H1 (cell line): ENCODE data around the gene DRC1. TPM values are rescaled to one million over a fixed set of nuclear protein-coding genes. Genes with fewer than 3 reads are reported as not detected.
A peak's percentile ranks its signal among the peaks of the same experiment; 100 is the strongest.

Experiments used
- CTCF ChIA-PET: fragments of 300-600 bp; sonication (Branson Sonifier 250); formaldehyde crosslinking; loops from one replicate; lab custom pipeline; 2021; ENCODE audit not compliant: partially characterized antibody; lab: Charles Lee
- POLR2A ChIA-PET: fragments of 300-600 bp; sonication (Branson Sonifier 250); formaldehyde crosslinking; loops from one replicate; lab custom pipeline; 2021; ENCODE audit warnings: inconsistent platforms; ENCODE audit not compliant: partially characterized antibody; lab: Charles Lee
- DNase-seq, 2 experiments: peaks; one replicate each; pipeline versions ENCODE4 v3.0.0 to v3.0.0-alpha.2; 2010 to 2022; ENCODE audit warnings: low spot score in 2 of 2, low read depth in 1 of 2, mixed read lengths in 1 of 2
- FAIRE-seq: peaks from 2 replicates; lab custom pipeline; 2011; peaks lifted over from hg19 to GRCh38; lab: Jason Lieb, UNC
- H2AFZ ChIP-seq: 2 replicates; pipeline ENCODE4 v1.8.1; 2012; ENCODE audit warnings: low read length, inconsistent platforms
- H2AK5ac ChIP-seq: 2 replicates; pipeline ENCODE4 v1.6.1; 2013; ENCODE audit warnings: low read depth, low read length
- H2BK120ac ChIP-seq: replicated peaks from 2 replicates; pipeline ENCODE3; 2013; ENCODE audit warnings: low read depth, low read length, inconsistent platforms
- H2BK12ac ChIP-seq: 2 replicates; pipeline ENCODE4 v1.6.1; 2013; ENCODE audit warnings: low read depth, low read length
- H2BK15ac ChIP-seq: 2 replicates; pipeline ENCODE4 v1.6.1; 2013; ENCODE audit warnings: low read length
- H2BK20ac ChIP-seq: 2 replicates; pipeline ENCODE4 v1.6.1; 2013; ENCODE audit warnings: low read length
- H2BK5ac ChIP-seq: 2 replicates; pipeline ENCODE4 v1.6.1; 2013; ENCODE audit warnings: low read depth, low read length
- H3K14ac ChIP-seq: 2 replicates; pipeline ENCODE4 v1.6.1; 2013; ENCODE audit warnings: inconsistent platforms; ENCODE audit not compliant: insufficient read length
- H3K18ac ChIP-seq: 2 replicates; pipeline ENCODE4 v1.6.1; 2013; ENCODE audit warnings: low read length; ENCODE audit errors: extremely low read depth
- H3K23ac ChIP-seq: 2 replicates; pipeline ENCODE4 v1.6.1; 2013; ENCODE audit warnings: inconsistent platforms; ENCODE audit not compliant: insufficient read length
- H3K23me2 ChIP-seq: 2 replicates; pipeline ENCODE4 v1.6.1; 2013; ENCODE audit warnings: low read depth, low read length
- H3K27ac ChIP-seq: 2 replicates; pipeline ENCODE4 v1.6.1; 2011; ENCODE audit warnings: low read depth, low read length, inconsistent platforms
- H3K27me3 ChIP-seq, 4 experiments: replicated peaks in 1 of 4; 1 replicate in 1 of 4; 2 replicates in 3 of 4; pipeline versions ENCODE4 v1.6.1 to v1.8.1; 2011 to 2013; ENCODE audit warnings: low read length in 3 of 4, mild to moderate bottlenecking in 3 of 4, inconsistent platforms in 2 of 4, mixed read lengths in 2 of 4, moderate library complexity in 1 of 4; ENCODE audit not compliant: control insufficient read depth in 3 of 4, insufficient read depth in 3 of 4; ENCODE audit errors: extremely low read depth in 1 of 4
- H3K36me3 ChIP-seq, 4 experiments: 2 replicates each; pipeline versions ENCODE4 v1.6.1 to v1.8.1; 2011 to 2013; ENCODE audit warnings: mild to moderate bottlenecking in 4 of 4, low read length in 3 of 4, moderate library complexity in 2 of 4, control low read depth in 1 of 4, inconsistent platforms in 1 of 4; ENCODE audit not compliant: insufficient read depth in 4 of 4, control insufficient read depth in 2 of 4
- H3K4ac ChIP-seq: replicated peaks from 2 replicates; pipeline ENCODE3; 2013; ENCODE audit warnings: low read length, low read depth, mixed read lengths, inconsistent platforms; ENCODE audit not compliant: insufficient read length
- H3K4me1 ChIP-seq, 4 experiments: replicated peaks in 1 of 4; 1 replicate in 1 of 4; 2 replicates in 3 of 4; pipeline versions ENCODE4 v1.6.1 to v1.8.1; 2011 to 2013; ENCODE audit warnings: low read length in 3 of 4, inconsistent platforms in 2 of 4, mixed read lengths in 1 of 4; ENCODE audit not compliant: insufficient read depth in 4 of 4, control insufficient read depth in 3 of 4
- H3K4me2 ChIP-seq, 2 experiments: 2 replicates each; pipeline versions ENCODE4 v1.6.1 to v1.8.1; 2011 to 2013; ENCODE audit warnings: low read depth in 2 of 2, low read length in 2 of 2, control low read depth in 1 of 2, inconsistent platforms in 1 of 2, mild to moderate bottlenecking in 1 of 2; ENCODE audit not compliant: insufficient read depth in 1 of 2
- H3K4me3 ChIP-seq, 4 experiments: fragments of 200-600, 300-600 bp in 1 of 4; sonication (generic), shearing (Covaris generic), sonication (Bioruptor Twin) in 1 of 4; 2 replicates each; pipeline versions ENCODE4 v1.5.1 to v1.8.1; 2011 to 2016; ENCODE audit warnings: low read length in 4 of 4, low read depth in 3 of 4, control low read depth in 2 of 4, inconsistent platforms in 2 of 4, mild to moderate bottlenecking in 2 of 4, mixed read lengths in 1 of 4, moderate library complexity in 1 of 4; ENCODE audit not compliant: insufficient read depth in 2 of 4; ENCODE audit errors: extremely low read depth in 1 of 4
- H3K56ac ChIP-seq: replicated peaks from 2 replicates; pipeline ENCODE3; 2013; ENCODE audit warnings: low read depth, mild to moderate bottlenecking, mixed read lengths, low read length, inconsistent platforms; ENCODE audit not compliant: insufficient read length
- H3K79me1 ChIP-seq: 2 replicates; pipeline ENCODE4 v1.6.1; 2013; ENCODE audit warnings: low read depth, low read length, control low read depth
- H3K79me2 ChIP-seq, 2 experiments: 2 replicates each; pipeline versions ENCODE4 v1.6.1 to v1.8.1; 2012 to 2013; ENCODE audit warnings: low read length in 2 of 2, mild to moderate bottlenecking in 2 of 2, inconsistent platforms in 1 of 2; ENCODE audit not compliant: insufficient read depth in 2 of 2, control insufficient read depth in 1 of 2
- H3K9ac ChIP-seq, 4 experiments: replicated peaks in 1 of 4; 1 replicate in 1 of 4; 2 replicates in 3 of 4; pipeline versions ENCODE4 v1.6.1 to v1.8.1; 2011 to 2013; ENCODE audit warnings: low read depth in 3 of 4, low read length in 3 of 4, control low read depth in 2 of 4, mild to moderate bottlenecking in 2 of 4, moderate library complexity in 2 of 4, inconsistent platforms in 1 of 4; ENCODE audit errors: extremely low read depth in 1 of 4
- H3K9me3 ChIP-seq, 2 experiments: 2 replicates each; pipeline versions ENCODE4 v1.6.1 to v1.8.1; 2012 to 2013; ENCODE audit warnings: mild to moderate bottlenecking in 2 of 2, moderate library complexity in 2 of 2, control low read depth in 1 of 2, inconsistent platforms in 1 of 2, low read depth in 1 of 2, low read length in 1 of 2, mixed read lengths in 1 of 2; ENCODE audit not compliant: insufficient read depth in 2 of 2
- H4K20me1 ChIP-seq, 2 experiments: replicated peaks in 1 of 2; 2 replicates each; pipeline versions ENCODE3 to v1.8.1; 2011 to 2013; ENCODE audit warnings: inconsistent platforms in 2 of 2, low read length in 2 of 2, mild to moderate bottlenecking in 1 of 2; ENCODE audit not compliant: insufficient read depth in 2 of 2, control insufficient read depth in 1 of 2
- H4K5ac ChIP-seq: 2 replicates; pipeline ENCODE4 v1.6.1; 2013; ENCODE audit warnings: low read length, low read depth, mixed read lengths, inconsistent platforms; ENCODE audit not compliant: insufficient read length
- H4K8ac ChIP-seq: 2 replicates; pipeline ENCODE4 v1.8.0; 2013; ENCODE audit warnings: mild to moderate bottlenecking, moderate library complexity, low read length, inconsistent platforms; ENCODE audit not compliant: insufficient read depth; ENCODE audit errors: extremely low read depth
- H4K91ac ChIP-seq: replicated peaks from 2 replicates; pipeline ENCODE3; 2013; ENCODE audit warnings: low read length, mixed read lengths, inconsistent platforms; ENCODE audit not compliant: insufficient read length
- CHD1 ChIP-seq: IDR thresholded peaks from 2 replicates; pipeline ENCODE4 v1.6.1; 2012; ENCODE audit warnings: low read depth, low read length, improper control_type of control experiment
- RAD21 ChIP-seq, 2 experiments: IDR thresholded peaks in 1 of 2; conservative IDR thresholded peaks in 1 of 2; 2 replicates each; pipeline ENCODE4 v1.6.1; 2011; ENCODE audit warnings: low read depth in 2 of 2, low read length in 2 of 2, improper control_type of control experiment in 1 of 2, inconsistent platforms in 1 of 2, mild to moderate bottlenecking in 1 of 2, moderate library complexity in 1 of 2
- SUZ12 ChIP-seq: fragments of 200-600 bp; sonication (generic); IDR thresholded peaks from 2 replicates; pipeline ENCODE4 v1.6.1; 2012; ENCODE audit warnings: mild to moderate bottlenecking, inconsistent platforms, low read length, moderate library complexity, mixed read lengths
- YY1 ChIP-seq: IDR thresholded peaks from 2 replicates; pipeline ENCODE4 v1.6.1; 2011; ENCODE audit warnings: low read depth, mild to moderate bottlenecking, low read length
- ZNF274 ChIP-seq: IDR thresholded peaks from 2 replicates; pipeline ENCODE4 v1.7.0; 2012; ENCODE audit warnings: low read length, borderline replicate concordance; ENCODE audit errors: extremely low read depth
- WGBS, 2 experiments: shearing (Covaris generic) in 1 of 2; methylation state at CpG; one replicate each; pipeline versions ENCODE4 v1.1.6 to v1.1.7; 2013 to 2015; ENCODE audit warnings: low lambda C conversion rate in 2 of 2, mixed read lengths in 2 of 2, inconsistent platforms in 1 of 2, low coverage in 1 of 2, missing lambda C conversion rate in 1 of 2; ENCODE audit not compliant: insufficient replicate concordance in 2 of 2, insufficient coverage in 1 of 2, insufficient read length in 1 of 2; ENCODE audit errors: extremely low coverage in 1 of 2, missing lambda C conversion rate in 1 of 2; 5-methylcytosine and 5-hydroxymethylcytosine counted together
- polyA plus RNA-seq, 7 experiments: library from polyadenylated mRNA; depleted of rRNA in 3 of 7; stranded (reverse) in 5 of 7; unstranded in 2 of 7; fragments of >200 nt in 5 of 7; fragments of 200-250 nt in 2 of 7; gene quantifications; 1 replicate in 5 of 7; 2 replicates in 1 of 7; 4 replicates in 1 of 7; pipeline versions ENCODE4 v1.2.1 to v1.2.3, GENCODE V29; 2011 to 2013; ENCODE audit warnings: missing spikeins in 2 of 7, mixed read lengths in 2 of 7
- total RNA-seq: library from RNA; stranded (reverse); fragmentation: NEBNext Ultra II Directional; extraction: Animal tissue kit (Norgen Biotek cat#: 25700); gene quantifications from 2 replicates; pipeline ENCODE4 v1.2.1, GENCODE V29; 2021

Gene DRC1
- total and polyA plus RNA-seq, 2 of the 8 experiments (the other 6 are each of a cell fraction or from before 2014, with no cell fraction given), result 0.08 TPM; not detected in 1

DNA sequence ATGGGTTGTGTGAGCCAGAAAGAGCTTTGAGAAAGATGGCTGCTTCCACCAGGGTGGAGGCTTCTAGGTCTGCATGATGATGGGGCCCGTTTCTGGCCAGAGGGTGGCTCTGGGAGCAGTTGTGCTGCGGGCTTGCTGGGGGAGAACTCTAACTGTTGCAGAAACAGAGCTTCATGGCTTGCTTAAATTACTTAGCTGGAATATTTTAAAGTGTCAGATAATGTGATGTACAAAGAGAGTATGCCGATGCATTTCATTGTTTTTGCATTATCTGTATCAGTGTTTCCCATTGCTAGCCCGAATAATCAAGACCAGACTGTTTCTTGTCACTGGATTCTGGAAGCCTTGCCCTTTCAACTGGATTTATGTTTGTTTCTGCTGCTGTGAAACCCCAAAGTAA, 6.3 kb upstream of the DRC1 start:
- Histone ChIP-seq H3K79me1 (no peaks in the 10 kb centered on the region), H2BK120ac (no peak overlapping the region), H3K9me3 (no peaks in the 10 kb centered on the region), H2BK15ac (no peak overlapping the region), H3K4me3 (no peak overlapping the region), H2BK20ac (no peak overlapping the region), H3K27me3 (no peaks in the 10 kb centered on the region; a peak in 1 of 7 replicates), H3K4me1 (peaks cover 0 to 2% (median 0%) of the 10 kb centered on the region in 4 experiments; a peak in 1 of 7 replicates), H2BK5ac (no peak overlapping the region), H3K23me2 (no peaks in the 10 kb centered on the region), H2BK12ac (no peak overlapping the region), H2AFZ (no peak overlapping the region), H3K36me3 (peaks cover 0 to 9% (median 2%) of the 10 kb centered on the region in 4 experiments; a peak in 6 of 8 replicates), H2AK5ac (no peak overlapping the region), H4K8ac (no peak overlapping the region), H3K14ac (no peak overlapping the region), H3K27ac (no peak overlapping the region), H4K5ac (no peak overlapping the region), H3K56ac (no peak overlapping the region), H4K20me1 (peaks cover 0 to 1% of the 10 kb centered on the region in 2 experiments), H3K79me2 (no peaks in the 10 kb centered on the region; a peak in 1 of 4 replicates), H3K4ac (no peak overlapping the region), H3K18ac (no peak overlapping the region), H3K4me2 (no peak overlapping the region), H4K91ac (no peak overlapping the region), H3K23ac (no peak overlapping the region), H3K9ac (no peak overlapping the region)
- 92% methylated on average over 4 of the region's 4 CpGs; no CpG with 5 or more reads in 1 of the 2 experiments for WGBS, 2 experiments
- FAIRE-seq, result no peak
- no peak for DNase-seq
- ChIA-PET CTCF (interaction anchor here (0.6 to 1.5 kb wide), 7 partner anchors 10 to 1832 kb away, joined by 3 to 4 read pairs (median 3); partner anchors contain the start of gene OTOF), POLR2A (interaction anchor here (0.6 kb wide), 1 partner anchor 429 kb away, joined by 3 read pairs; no protein-coding TSS in a partner anchor)
- 0 out of 2 replicates have a peak, but pooled peaks have one; percentile 10 for TF ChIP-seq YY1
- TF ChIP-seq CHD1, result no peak
- 0 out of 4 replicates have a peak, but pooled peaks of 1 of the 2 experiments have one; percentile 6 for TF ChIP-seq RAD21 (IDR thresholded peaks at IDR 0.05 in 1 of 2, conservative IDR thresholded peaks at IDR 0.05 in 1 of 2; ENCODE audit: low read depth in 2 of 2, low read length in 2 of 2)
- TF ChIP-seq SUZ12, result no peak
- TF ChIP-seq ZNF274, result no peak
